Brain pericyte (primary cell): ENCODE measurements around the gene PRSS56.

Source experiments
- DNase-seq: peaks from one replicate; pipeline ENCODE4 v3.0.0-alpha.2; 2012; ENCODE audit warnings: low read depth, low spot score

PRSS56 gene

GRCh38 chr2:232519581-232520438 is at the start of gene PRSS56:
PRSS56 (plus strand) TSS chr2:232520388; CDS start chr2:232520599, 211 bp downstream.
- DNase-seq, result no peak

- DNase-seq, result no peak
Measured at GRCh38 chr2:232473467-232473890, 46.7 kb upstream of the PRSS56 start.

- DNase-seq, result no peak
Measured at GRCh38 chr2:232476045-232476444, 44.1 kb upstream of the PRSS56 start.

- no peak for DNase-seq
Measured at GRCh38 chr2:232476791-232477190, 43.4 kb upstream of the PRSS56 start.

- no peak for DNase-seq
Measured at GRCh38 chr2:232477751-232478510, 42.3 kb upstream of the PRSS56 start.

- DNase-seq, result no peak
Measured at GRCh38 chr2:232478571-232479340, 41.4 kb upstream of the PRSS56 start.

GRCh38 chr2:232479341-232480200 is 40.6 kb upstream of the PRSS56 start:
- DNase-seq, result no peak

GRCh38 chr2:232480201-232481190 is 39.7 kb upstream of the PRSS56 start:
- DNase-seq, result no peak

- DNase-seq, result no peak
Measured at GRCh38 chr2:232481322-232482140, 38.7 kb upstream of the PRSS56 start.

GRCh38 chr2:232482301-232483238 is 37.6 kb upstream of the PRSS56 start:
- DNase-seq, result no peak

GRCh38 chr2:232483311-232483922 is 36.8 kb upstream of the PRSS56 start:
- DNase-seq, result no peak

GRCh38 chr2:232483923-232484627 is 36.1 kb upstream of the PRSS56 start:
- DNase-seq, result no peak

GRCh38 chr2:232484628-232485347 is 35.4 kb upstream of the PRSS56 start:
- no peak for DNase-seq

GRCh38 chr2:232485348-232485756 is 34.8 kb upstream of the PRSS56 start:
- no peak for DNase-seq

- no peak for DNase-seq
Measured at GRCh38 chr2:232485757-232486557, 34.2 kb upstream of the PRSS56 start.
